PC-9 (cell line): ENCODE measurements around the gene PPP1R1C.

Experiments used
- CTCF ChIP-seq: fragments of 200-600 bp; sonication (generic); conservative IDR thresholded peaks from 2 replicates; pipeline ENCODE4 v1.6.1; 2017; ENCODE audit warnings: mixed run types, antibody characterized with exemption, mild to moderate bottlenecking, moderate library complexity
- EZH2 ChIP-seq: fragments of 200-600 bp; sonication (generic); IDR thresholded peaks from 2 replicates; pipeline ENCODE4 v1.8.0; 2017; ENCODE audit warnings: antibody characterized with exemption, low read depth

GRCh38 chr2:182073613-182074012 is 88.0 kb downstream of the PPP1R1C start:
- TF ChIP-seq CTCF (no peak), EZH2 (no peak)
